ENCODE results near the gene CD80.

CD80 gene

DNA sequence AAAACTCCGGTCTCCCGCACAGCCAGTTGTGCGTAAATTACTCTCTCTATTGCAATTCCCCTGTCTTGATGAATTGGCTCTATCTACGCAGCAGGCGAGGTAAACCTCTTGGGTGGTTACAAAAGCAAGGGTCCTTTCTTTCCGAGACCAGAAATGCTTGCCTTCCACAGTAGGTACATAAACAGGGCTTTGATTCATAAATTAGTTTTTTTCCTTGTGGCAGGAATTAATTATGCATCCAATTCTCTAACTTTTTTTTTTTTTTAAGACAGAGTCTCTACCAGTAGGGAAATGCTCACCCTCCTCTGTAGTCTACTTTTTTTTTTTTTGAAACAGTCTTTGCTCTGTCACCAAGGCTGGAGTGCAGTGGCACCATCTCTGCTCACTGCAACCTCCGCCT, 16.3 kb downstream of the CD80 start (continued):
- TF ChIP-seq ZNF76 (tag by site-specific recombination; IDR thresholded peaks at IDR 0.05; ENCODE audit: borderline replicate concordance, low read depth): no peak
- TF ChIP-seq ZNF211 (tag by site-specific recombination; IDR thresholded peaks at IDR 0.05; ENCODE audit: low read depth): no peak
- no peak for TF ChIP-seq ZNF394 (tag by site-specific recombination; IDR thresholded peaks at IDR 0.05; ENCODE audit: borderline replicate concordance)
- no peak for TF ChIP-seq GLIS2 (tag by site-specific recombination; IDR thresholded peaks at IDR 0.05)
- TF ChIP-seq ZNF133 (tag by site-specific recombination; IDR thresholded peaks at IDR 0.05): no peak
- TF ChIP-seq OSR2 (tag by site-specific recombination; IDR thresholded peaks at IDR 0.05): no peak

DNA sequence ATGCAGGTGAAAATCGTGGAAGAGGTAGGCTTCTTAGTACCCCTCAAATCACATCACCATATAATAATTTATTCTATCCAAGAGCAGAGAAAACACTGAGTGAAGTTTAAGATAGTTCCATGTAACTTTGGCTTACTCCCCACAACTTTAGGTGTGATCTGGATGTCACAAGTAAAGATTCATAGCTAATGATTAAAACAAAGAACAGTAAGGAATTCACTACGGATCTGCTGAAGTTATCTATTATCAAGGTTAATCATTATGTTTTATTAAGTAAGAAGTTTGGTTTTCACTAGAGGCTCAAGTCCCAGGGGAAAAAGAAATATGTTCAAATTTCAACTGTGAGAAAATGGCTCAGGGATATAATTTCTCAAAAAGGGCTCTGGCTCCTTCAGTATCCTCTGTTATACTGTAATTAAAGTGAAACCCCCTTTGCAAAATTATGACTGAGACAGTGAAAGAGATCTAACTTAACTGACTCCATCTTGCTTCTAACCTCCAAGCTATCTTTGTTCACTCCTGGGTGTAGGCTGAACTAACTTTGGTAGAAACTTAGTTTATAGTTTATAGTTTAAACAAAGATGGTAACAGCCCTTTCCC, 17.1 kb downstream of the CD80 start:
- TF ChIP-seq ZBTB21 (tag by site-specific recombination; IDR thresholded peaks at IDR 0.05): no peak
- TF ChIP-seq ZNF157 (tag by site-specific recombination; IDR thresholded peaks at IDR 0.05): no peak
- no peak for TF ChIP-seq ZNF768 (tag by site-specific recombination; IDR thresholded peaks at IDR 0.05)
- no peak overlapping the region for H3K4me3 ChIP-seq (ENCODE audit: low read depth, low read length)
- no peak overlapping the region for H3K27ac ChIP-seq (ENCODE audit: extremely low read depth, low read depth, low read length)
- no peaks in the 10 kb centered on the region for H3K4me1 ChIP-seq (ENCODE audit: control insufficient read depth, insufficient read depth, low read length)
- H3K36me3 ChIP-seq (ENCODE audit: control insufficient read depth in 2 of 2, insufficient read depth in 1 of 2, low read length in 2 of 2): no peaks in the 10 kb centered on the region
- H3K9me3 ChIP-seq (ENCODE audit: control insufficient read depth, insufficient read depth, low read depth, low read length): no peaks in the 10 kb centered on the region
- ChIA-PET POLR2A (no interaction called here), CTCF (interaction anchor here (0.6 to 1.1 kb wide), 2 partner anchors 12 to 21 kb away, joined by 4 read pairs; no protein-coding TSS in a partner anchor)

DNA sequence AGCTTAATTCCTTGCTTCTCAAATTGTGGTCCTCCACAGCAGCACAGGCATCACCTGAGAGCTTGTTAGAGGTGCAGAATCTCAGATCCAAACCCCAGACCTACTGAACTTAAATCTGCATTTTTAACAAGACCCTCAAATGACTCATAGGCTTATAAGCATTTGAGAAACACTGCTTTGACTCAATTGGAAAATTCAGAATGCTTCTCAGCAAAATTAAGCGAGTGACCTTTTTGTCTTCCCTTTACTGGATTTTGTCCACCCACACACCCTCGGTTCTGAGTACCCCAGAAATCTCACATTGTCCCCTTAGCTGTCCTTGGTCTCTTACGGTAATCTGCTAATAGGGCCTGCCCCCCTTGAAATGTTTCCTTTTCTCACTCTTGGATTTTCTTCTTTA, 17.9 kb downstream of the CD80 start:
- Histone ChIP-seq H3K4me3 (ENCODE audit: low read depth, low read length) (no peak overlapping the region), H3K9me3 (ENCODE audit: control insufficient read depth, insufficient read depth, low read depth, low read length) (no peaks in the 10 kb centered on the region), H3K27ac (ENCODE audit: extremely low read depth, low read depth, low read length) (no peak overlapping the region), H3K4me1 (ENCODE audit: control insufficient read depth, insufficient read depth, low read length) (no peaks in the 10 kb centered on the region), H3K36me3 (ENCODE audit: control insufficient read depth in 2 of 2, insufficient read depth in 1 of 2, low read length in 2 of 2) (no peaks in the 10 kb centered on the region)
- TF ChIP-seq, protein P1, sequence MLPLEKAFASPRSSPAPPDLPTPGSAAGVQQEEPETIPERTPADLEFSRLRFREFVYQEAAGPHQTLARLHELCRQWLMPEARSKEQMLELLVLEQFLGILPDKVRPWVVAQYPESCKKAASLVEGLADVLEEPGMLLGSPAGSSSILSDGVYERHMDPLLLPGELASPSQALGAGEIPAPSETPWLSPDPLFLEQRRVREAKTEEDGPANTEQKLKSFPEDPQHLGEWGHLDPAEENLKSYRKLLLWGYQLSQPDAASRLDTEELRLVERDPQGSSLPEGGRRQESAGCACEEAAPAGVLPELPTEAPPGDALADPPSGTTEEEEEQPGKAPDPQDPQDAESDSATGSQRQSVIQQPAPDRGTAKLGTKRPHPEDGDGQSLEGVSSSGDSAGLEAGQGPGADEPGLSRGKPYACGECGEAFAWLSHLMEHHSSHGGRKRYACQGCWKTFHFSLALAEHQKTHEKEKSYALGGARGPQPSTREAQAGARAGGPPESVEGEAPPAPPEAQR (tag by site-specific recombination; IDR thresholded peaks at IDR 0.05): no peak
- POLR2A ChIA-PET: no interaction called here
- CTCF ChIA-PET: interaction anchor here (1.1 kb wide), 1 partner anchor 12 kb away, joined by 4 read pairs; no protein-coding TSS in a partner anchor

DNA sequence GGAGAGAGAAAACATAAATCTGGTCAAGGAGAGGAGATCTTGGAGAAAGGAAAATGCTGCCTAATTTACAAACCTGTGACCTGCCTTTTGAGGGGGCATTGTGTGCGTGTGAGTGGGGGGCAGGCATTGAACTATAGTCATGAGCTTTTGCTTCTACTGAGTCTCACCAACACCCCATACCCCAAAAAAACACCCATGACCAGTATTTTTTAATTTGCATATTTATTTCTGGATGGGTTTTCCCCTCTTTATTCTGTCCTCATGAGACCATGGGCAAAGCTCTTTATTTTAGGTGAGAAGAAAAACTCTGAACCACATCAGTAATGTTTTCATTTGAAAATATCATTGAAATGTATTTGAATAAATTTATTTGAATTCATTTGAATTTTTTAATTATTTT, 20.6 kb downstream of the CD80 start:
- CTCF ChIA-PET: interaction anchor here (0.6 kb wide), 1 partner anchor 94 kb away, joined by 3 read pairs; no protein-coding TSS in a partner anchor
- H3K4me3 ChIP-seq (ENCODE audit: low read depth, low read length): no peak overlapping the region
- no peak for TF ChIP-seq ZBTB48 (tag by site-specific recombination; IDR thresholded peaks at IDR 0.05)
- no peak for TF ChIP-seq ZNF785 (tag by site-specific recombination; IDR thresholded peaks at IDR 0.05)
- TF ChIP-seq ZNF114 (tag by site-specific recombination; IDR thresholded peaks at IDR 0.05): no peak
- TF ChIP-seq ZNF10 (tag by site-specific recombination; IDR thresholded peaks at IDR 0.05): no peak
- TF ChIP-seq, protein P2, sequence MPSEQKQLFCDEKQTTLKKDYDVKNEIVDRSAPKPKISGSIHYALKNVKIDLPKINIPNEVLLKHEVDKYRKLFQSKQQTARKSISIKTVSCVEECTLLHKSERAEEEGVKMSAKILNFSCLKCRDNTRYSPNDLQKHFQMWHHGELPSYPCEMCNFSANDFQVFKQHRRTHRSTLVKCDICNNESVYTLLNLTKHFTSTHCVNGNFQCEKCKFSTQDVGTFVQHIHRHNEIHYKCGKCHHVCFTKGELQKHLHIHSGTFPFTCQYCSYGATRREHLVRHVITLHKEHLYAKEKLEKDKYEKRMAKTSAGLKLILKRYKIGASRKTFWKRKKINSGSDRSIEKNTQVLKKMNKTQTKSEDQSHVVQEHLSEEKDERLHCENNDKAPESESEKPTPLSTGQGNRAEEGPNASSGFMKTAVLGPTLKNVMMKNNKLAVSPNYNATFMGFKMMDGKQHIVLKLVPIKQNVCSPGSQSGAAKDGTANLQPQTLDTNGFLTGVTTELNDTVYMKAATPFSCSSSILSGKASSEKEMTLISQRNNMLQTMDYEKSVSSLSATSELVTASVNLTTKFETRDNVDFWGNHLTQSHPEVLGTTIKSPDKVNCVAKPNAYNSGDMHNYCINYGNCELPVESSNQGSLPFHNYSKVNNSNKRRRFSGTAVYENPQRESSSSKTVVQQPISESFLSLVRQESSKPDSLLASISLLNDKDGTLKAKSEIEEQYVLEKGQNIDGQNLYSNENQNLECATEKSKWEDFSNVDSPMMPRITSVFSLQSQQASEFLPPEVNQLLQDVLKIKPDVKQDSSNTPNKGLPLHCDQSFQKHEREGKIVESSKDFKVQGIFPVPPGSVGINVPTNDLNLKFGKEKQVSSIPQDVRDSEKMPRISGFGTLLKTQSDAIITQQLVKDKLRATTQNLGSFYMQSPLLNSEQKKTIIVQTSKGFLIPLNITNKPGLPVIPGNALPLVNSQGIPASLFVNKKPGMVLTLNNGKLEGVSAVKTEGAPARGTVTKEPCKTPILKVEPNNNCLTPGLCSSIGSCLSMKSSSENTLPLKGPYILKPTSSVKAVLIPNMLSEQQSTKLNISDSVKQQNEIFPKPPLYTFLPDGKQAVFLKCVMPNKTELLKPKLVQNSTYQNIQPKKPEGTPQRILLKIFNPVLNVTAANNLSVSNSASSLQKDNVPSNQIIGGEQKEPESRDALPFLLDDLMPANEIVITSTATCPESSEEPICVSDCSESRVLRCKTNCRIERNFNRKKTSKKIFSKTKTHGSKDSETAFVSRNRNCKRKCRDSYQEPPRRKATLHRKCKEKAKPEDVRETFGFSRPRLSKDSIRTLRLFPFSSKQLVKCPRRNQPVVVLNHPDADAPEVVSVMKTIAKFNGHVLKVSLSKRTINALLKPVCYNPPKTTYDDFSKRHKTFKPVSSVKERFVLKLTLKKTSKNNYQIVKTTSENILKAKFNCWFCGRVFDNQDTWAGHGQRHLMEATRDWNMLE (tag by site-specific recombination; conservative IDR thresholded peaks at IDR 0.05; ENCODE audit: low read depth): no peak
- TF ChIP-seq TRIM28 (IDR thresholded peaks at IDR 0.05; ENCODE audit: borderline replicate concordance, low read length): no peak
- no peak for TF ChIP-seq ZNF768 (tag by site-specific recombination; IDR thresholded peaks at IDR 0.05)
- no peak for TF ChIP-seq SCRT2 (tag by site-specific recombination; IDR thresholded peaks at IDR 0.05)
- no peaks in the 10 kb centered on the region for H3K36me3 ChIP-seq (ENCODE audit: control insufficient read depth in 2 of 2, insufficient read depth in 1 of 2, low read length in 2 of 2)
- H3K4me1 ChIP-seq (ENCODE audit: control insufficient read depth, insufficient read depth, low read length): no peaks in the 10 kb centered on the region
- POLR2A ChIA-PET: no interaction called here
- H3K9me3 ChIP-seq (ENCODE audit: control insufficient read depth, insufficient read depth, low read depth, low read length): no peaks in the 10 kb centered on the region
- H3K27ac ChIP-seq (ENCODE audit: extremely low read depth, low read depth, low read length): no peak overlapping the region
